ENCODE measurements around the gene RNF14. TPM values are rescaled to one million over a fixed set of nuclear protein-coding genes. Genes with fewer than 3 reads are reported as not detected.

Gene RNF14
- total RNA-seq, 1 donor from 2014 or later, result 51.6 TPM

DNA sequence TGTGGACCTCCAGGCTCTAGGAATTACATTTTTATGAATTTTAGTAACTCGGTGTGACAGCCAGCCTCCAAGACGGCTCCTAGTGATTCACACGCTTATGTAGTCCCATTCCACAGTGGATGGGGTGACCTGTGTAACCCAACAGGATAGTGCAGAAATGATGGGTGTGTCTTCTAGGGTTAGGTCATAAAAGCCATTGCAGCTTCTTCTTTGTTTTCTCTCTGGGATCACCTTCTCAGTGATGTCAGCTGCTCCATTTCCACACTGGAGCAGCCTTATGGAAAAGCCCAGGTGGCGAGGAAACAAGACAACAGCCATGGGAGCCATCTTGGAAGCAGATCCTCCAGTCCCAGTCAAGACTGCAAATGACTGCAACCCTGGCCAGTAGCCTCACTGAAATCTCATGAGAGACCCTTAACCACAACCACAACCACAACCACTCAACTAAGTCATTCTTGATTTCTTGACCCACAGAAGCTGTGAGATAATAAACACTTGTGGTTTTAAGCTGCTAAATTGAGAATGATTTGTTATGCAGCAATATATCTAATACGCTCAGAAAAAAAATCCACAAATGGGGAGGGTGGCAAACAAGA is 49.0 kb downstream of the RNF14 start:
- no peak for DNase-seq (ENCODE audit: low spot score)
- Mint-ChIP-seq H3K27ac (ENCODE audit: unreplicated experiment) (no peak overlapping the region), H3K36me3 (ENCODE audit: low read depth, unreplicated experiment) (no peaks in the 10 kb centered on the region), H3K4me3 (ENCODE audit: unreplicated experiment) (no peak overlapping the region), H3K27me3 (ENCODE audit: unreplicated experiment) (no peaks in the 10 kb centered on the region), H3K9me3 (ENCODE audit: unreplicated experiment) (no peaks in the 10 kb centered on the region), H3K4me1 (ENCODE audit: unreplicated experiment) (peaks cover 12% of the 10 kb centered on the region)
- TF ChIP-seq, protein P1, sequence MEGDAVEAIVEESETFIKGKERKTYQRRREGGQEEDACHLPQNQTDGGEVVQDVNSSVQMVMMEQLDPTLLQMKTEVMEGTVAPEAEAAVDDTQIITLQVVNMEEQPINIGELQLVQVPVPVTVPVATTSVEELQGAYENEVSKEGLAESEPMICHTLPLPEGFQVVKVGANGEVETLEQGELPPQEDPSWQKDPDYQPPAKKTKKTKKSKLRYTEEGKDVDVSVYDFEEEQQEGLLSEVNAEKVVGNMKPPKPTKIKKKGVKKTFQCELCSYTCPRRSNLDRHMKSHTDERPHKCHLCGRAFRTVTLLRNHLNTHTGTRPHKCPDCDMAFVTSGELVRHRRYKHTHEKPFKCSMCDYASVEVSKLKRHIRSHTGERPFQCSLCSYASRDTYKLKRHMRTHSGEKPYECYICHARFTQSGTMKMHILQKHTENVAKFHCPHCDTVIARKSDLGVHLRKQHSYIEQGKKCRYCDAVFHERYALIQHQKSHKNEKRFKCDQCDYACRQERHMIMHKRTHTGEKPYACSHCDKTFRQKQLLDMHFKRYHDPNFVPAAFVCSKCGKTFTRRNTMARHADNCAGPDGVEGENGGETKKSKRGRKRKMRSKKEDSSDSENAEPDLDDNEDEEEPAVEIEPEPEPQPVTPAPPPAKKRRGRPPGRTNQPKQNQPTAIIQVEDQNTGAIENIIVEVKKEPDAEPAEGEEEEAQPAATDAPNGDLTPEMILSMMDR (IDR thresholded peaks at IDR 0.05; ENCODE audit: unreplicated experiment), result no peak

DNA sequence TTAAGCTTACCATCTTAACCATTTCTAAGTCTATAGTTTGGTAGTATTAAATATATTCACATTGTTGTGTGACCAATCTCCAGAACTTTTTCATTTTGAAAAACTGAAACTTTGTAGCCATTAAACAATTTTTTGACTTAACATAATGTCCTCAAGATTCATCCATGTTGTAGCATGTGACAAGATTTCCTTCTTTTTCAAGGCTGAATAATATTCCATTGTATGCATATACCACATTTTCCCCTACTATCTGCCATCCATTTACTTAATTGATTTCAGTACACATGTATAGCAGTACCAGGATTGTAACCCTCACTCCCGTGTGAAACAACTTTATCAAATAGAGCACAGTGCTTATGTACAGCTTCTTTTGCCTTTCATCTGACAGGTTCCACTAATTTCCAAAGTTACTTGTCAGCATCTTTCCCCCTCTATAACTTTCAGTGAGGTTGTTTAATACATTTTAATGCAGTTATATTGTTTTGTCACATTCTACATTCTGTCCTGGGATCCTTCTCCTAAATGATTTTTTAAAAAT is 51.3 kb downstream of the RNF14 start:
- Mint-ChIP-seq H3K36me3 (ENCODE audit: low read depth, unreplicated experiment) (no peaks in the 10 kb centered on the region), H3K27me3 (ENCODE audit: unreplicated experiment) (no peaks in the 10 kb centered on the region), H3K9me3 (ENCODE audit: unreplicated experiment) (no peaks in the 10 kb centered on the region), H3K4me1 (ENCODE audit: unreplicated experiment) (peaks cover 12% of the 10 kb centered on the region), H3K27ac (ENCODE audit: unreplicated experiment) (no peak overlapping the region), H3K4me3 (ENCODE audit: unreplicated experiment) (no peak overlapping the region)
- TF ChIP-seq, protein P1 (IDR thresholded peaks at IDR 0.05; ENCODE audit: unreplicated experiment), result no peak
- no peak for DNase-seq (ENCODE audit: low spot score)

DNA sequence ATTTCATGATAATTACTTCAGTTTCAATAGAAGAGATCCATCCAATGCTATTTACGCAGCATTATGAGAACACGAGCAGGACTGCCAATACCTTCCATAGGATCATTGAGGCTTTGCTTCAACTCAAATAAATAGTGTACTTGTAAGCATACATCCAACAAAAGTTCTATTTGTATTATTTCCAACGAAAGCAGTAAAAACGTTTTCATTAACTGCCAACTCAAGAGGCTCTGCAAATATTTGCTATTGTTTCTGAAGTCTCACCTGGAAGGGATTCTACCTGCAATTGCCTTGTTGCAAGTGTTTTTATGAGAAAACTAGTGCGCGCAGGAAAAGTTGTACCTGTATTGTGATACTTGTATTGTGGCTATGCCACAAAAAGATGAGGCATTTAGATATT is 54.9 kb downstream of the RNF14 start:
- H3K9me3 Mint-ChIP-seq (ENCODE audit: unreplicated experiment), result no peaks in the 10 kb centered on the region
- no peaks in the 10 kb centered on the region for H3K36me3 Mint-ChIP-seq (ENCODE audit: low read depth, unreplicated experiment)
- TF ChIP-seq, protein P1 (IDR thresholded peaks at IDR 0.05; ENCODE audit: unreplicated experiment), result no peak
- H3K27me3 Mint-ChIP-seq (ENCODE audit: unreplicated experiment), result no peaks in the 10 kb centered on the region
- H3K4me1 Mint-ChIP-seq (ENCODE audit: unreplicated experiment), result peaks cover 4% of the 10 kb centered on the region
- no peak overlapping the region for H3K4me3 Mint-ChIP-seq (ENCODE audit: unreplicated experiment)
- DNase-seq (ENCODE audit: low spot score), result no peak
- H3K27ac Mint-ChIP-seq (ENCODE audit: unreplicated experiment), result no peak overlapping the region

DNA sequence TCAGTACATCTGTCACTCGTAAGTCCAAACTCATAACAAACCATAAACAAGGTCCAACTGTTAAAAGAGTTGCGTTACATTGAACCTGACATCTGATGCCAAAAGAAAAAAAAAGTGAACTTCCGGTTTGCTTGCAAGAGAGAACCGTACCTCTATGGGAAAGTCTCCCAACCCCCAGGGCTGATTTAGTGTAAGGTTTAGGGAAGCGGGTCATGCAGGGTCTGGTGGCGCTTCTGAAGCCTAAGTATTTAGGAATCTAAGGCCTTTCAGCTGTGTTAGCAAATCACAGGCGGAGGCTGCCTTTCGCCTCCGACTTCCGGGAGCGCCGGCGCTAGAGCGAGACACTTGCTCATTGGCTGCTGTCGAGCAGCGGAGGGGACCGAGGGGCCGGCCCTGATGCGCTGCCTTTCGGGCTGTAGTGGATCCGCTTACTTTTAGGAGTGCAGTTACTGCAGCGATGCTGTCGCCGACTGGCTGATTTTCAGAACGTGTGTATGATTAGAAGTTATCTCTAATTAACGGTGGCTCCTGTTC is 55.9 kb downstream of the RNF14 start:
- H3K9me3 Mint-ChIP-seq (ENCODE audit: unreplicated experiment), result no peaks in the 10 kb centered on the region
- peak; percentile 82 for DNase-seq (ENCODE audit: low spot score)
- H3K4me3 Mint-ChIP-seq (ENCODE audit: unreplicated experiment), result peak overlapping the region; percentile 90
- H3K4me1 Mint-ChIP-seq (ENCODE audit: unreplicated experiment), result peaks cover 4% of the 10 kb centered on the region
- H3K27ac Mint-ChIP-seq (ENCODE audit: unreplicated experiment), result peak overlapping the region; percentile 88
- H3K36me3 Mint-ChIP-seq (ENCODE audit: low read depth, unreplicated experiment), result no peaks in the 10 kb centered on the region
- H3K27me3 Mint-ChIP-seq (ENCODE audit: unreplicated experiment), result no peaks in the 10 kb centered on the region
- TF ChIP-seq, protein P1 (IDR thresholded peaks at IDR 0.05; ENCODE audit: unreplicated experiment), result no peak

DNA sequence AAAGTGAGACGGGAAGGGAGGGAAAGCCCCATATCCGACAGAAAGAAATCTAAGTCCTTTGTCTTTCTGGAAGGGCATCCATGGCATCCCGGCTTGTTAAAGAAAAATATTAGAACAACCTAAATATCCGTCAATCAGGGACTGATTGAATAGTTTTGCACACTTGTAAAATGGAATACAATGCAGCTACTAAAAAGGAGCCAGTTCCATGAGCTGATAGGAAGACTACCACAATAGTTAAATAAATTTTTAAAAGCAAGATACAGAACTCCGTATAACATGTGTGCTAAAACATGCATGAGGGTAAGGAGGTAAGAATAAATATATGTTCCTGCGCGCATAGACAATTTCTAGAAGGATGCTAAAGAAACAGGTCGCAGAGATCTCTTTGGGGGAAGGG is 56.7 kb downstream of the RNF14 start:
- peaks cover 4% of the 10 kb centered on the region for H3K4me1 Mint-ChIP-seq (ENCODE audit: unreplicated experiment)
- H3K9me3 Mint-ChIP-seq (ENCODE audit: unreplicated experiment), result no peaks in the 10 kb centered on the region
- TF ChIP-seq, protein P1 (IDR thresholded peaks at IDR 0.05; ENCODE audit: unreplicated experiment), result no peak
- H3K4me3 Mint-ChIP-seq (ENCODE audit: unreplicated experiment), result peak overlapping the region; percentile 90
- H3K27ac Mint-ChIP-seq (ENCODE audit: unreplicated experiment), result no peak overlapping the region
- no peaks in the 10 kb centered on the region for H3K36me3 Mint-ChIP-seq (ENCODE audit: low read depth, unreplicated experiment)
- H3K27me3 Mint-ChIP-seq (ENCODE audit: unreplicated experiment), result no peaks in the 10 kb centered on the region
- no peak for DNase-seq (ENCODE audit: low spot score)

Measured in endothelial cell (in vitro differentiated cells).